OCI-LY7 (cell line): Measurements from ENCODE around the gene SIRPA. TPM values are rescaled to one million over a fixed set of nuclear protein-coding genes. Genes with fewer than 3 reads are reported as not detected.

Source experiments
- BruUV-seq: library from RNA; stranded (reverse); fragments of 400-500 nt; replicated peaks from 2 replicates; lab custom pipeline; 2021; lab: Mats Ljungman, UMichigan
- CTCF ChIA-PET: fragments of 300-600 bp; sonication (Branson Sonifier 250); formaldehyde crosslinking; loops from one replicate; lab custom pipeline; 2022; ENCODE audit warnings: antibody characterized with exemption; ENCODE audit not compliant: unreplicated experiment; lab: Charles Lee
- POLR2A ChIA-PET: fragments of 300-600 bp; sonication (Branson Sonifier 250); formaldehyde crosslinking; loops from one replicate; lab custom pipeline; 2022; ENCODE audit warnings: antibody characterized with exemption; lab: Charles Lee
- DNase-seq: peaks from one replicate; pipeline ENCODE4 v3.0.0-alpha.2; 2015; ENCODE audit warnings: low spot score
- H2AFZ ChIP-seq: fragments of 200-600 bp; sonication (generic), shearing (Covaris generic); 2 replicates; pipeline ENCODE4 v1.6.1; 2014; ENCODE audit warnings: mild to moderate bottlenecking, antibody characterized with exemption, low read length, moderate library complexity
- H3K27ac ChIP-seq: fragments of 200-600 bp; sonication (generic); 2 replicates; pipeline ENCODE4 v1.5.1; 2014; ENCODE audit warnings: mixed run types, low read depth, mild to moderate bottlenecking, moderate library complexity, low read length, inconsistent platforms; ENCODE audit not compliant: poor library complexity, severe bottlenecking
- H3K36me3 ChIP-seq: fragments of 200-600 bp; sonication (generic); 2 replicates; pipeline ENCODE4 v1.6.1; 2014; ENCODE audit warnings: mild to moderate bottlenecking, antibody characterized with exemption, low read length, moderate library complexity, mixed read lengths; ENCODE audit not compliant: insufficient read depth
- H3K4me1 ChIP-seq: fragments of 200-600 bp; sonication (generic); 2 replicates; pipeline ENCODE4 v1.5.1; 2014; ENCODE audit warnings: mild to moderate bottlenecking, low read length; ENCODE audit not compliant: insufficient read depth, poor library complexity, severe bottlenecking
- H3K4me2 ChIP-seq: fragments of 200-600 bp; sonication (generic); 2 replicates; pipeline ENCODE4 v1.6.1; 2014; ENCODE audit warnings: mild to moderate bottlenecking, low read length
- H3K4me3 ChIP-seq: fragments of 200-600 bp; sonication (generic); 2 replicates; pipeline ENCODE4 v1.5.1; 2014; ENCODE audit warnings: mild to moderate bottlenecking, low read depth, low read length; ENCODE audit not compliant: poor library complexity, severe bottlenecking
- H3K79me2 ChIP-seq: fragments of 200-600 bp; sonication (generic); 2 replicates; pipeline ENCODE4 v1.6.1; 2016; ENCODE audit warnings: low read depth, mild to moderate bottlenecking, low read length, moderate library complexity, mixed read lengths; ENCODE audit not compliant: insufficient read depth
- H3K9me2 ChIP-seq: fragments of 200-600 bp; sonication (generic); 2 replicates; pipeline ENCODE4 v1.6.1; 2016; ENCODE audit warnings: mild to moderate bottlenecking, low read length, mixed read lengths; ENCODE audit not compliant: insufficient read depth
- H3K9me3 ChIP-seq: fragments of 200-600 bp; sonication (generic); 2 replicates; pipeline ENCODE4 v1.6.1; 2014; ENCODE audit warnings: mild to moderate bottlenecking, mixed run types, low read length, mixed read lengths
- H4K20me1 ChIP-seq: fragments of 200-600 bp; sonication (generic); 2 replicates; pipeline ENCODE4 v1.6.1; 2014; ENCODE audit warnings: mild to moderate bottlenecking, antibody characterized with exemption, low read length, moderate library complexity, mixed read lengths; ENCODE audit not compliant: insufficient read depth
- CTCF ChIP-seq: fragments of 200-600 bp; sonication (generic); conservative IDR thresholded peaks from 2 replicates; pipeline ENCODE4 v1.5.1; 2014; ENCODE audit warnings: mild to moderate bottlenecking, antibody characterized with exemption, low read length, moderate library complexity, mixed read lengths
- EZH2phosphoT487 ChIP-seq: fragments of 200-600 bp; sonication (generic); IDR thresholded peaks from 2 replicates; pipeline ENCODE4 v1.6.1; 2018; ENCODE audit warnings: low read depth, borderline replicate concordance, mild to moderate bottlenecking, mixed run types, antibody characterized with exemption, low read length, moderate library complexity, mixed read lengths
- intact Hi-C: fragments of 100-400 bp; cut with micrococcal nuclease; formaldehyde crosslinking; loops from one replicate; pipeline ENCODE4 v1.10.0; 2022; ENCODE audit not compliant: unreplicated experiment
- total RNA-seq, 2 experiments: library from RNA; depleted of rRNA in 1 of 2; stranded (reverse); fragments of >200 nt in 1 of 2; shearing (Covaris generic) in 1 of 2; gene quantifications; 2 replicates each; pipeline ENCODE4 v1.2.3, GENCODE V29; 2014 to 2022

SIRPA gene
- total RNA-seq, 2 experiments from 2014 or later: not detected

- Histone ChIP-seq H3K79me2 (no peaks in the 10 kb centered on the region), H3K9me2 (no peaks in the 10 kb centered on the region)
Observed at GRCh38 chr20:1915725-1916124, 20.5 kb downstream of the SIRPA start.

GRCh38 chr20:1917786-1918185 is 22.6 kb downstream of the SIRPA start:
- Histone ChIP-seq H3K36me3 (no peaks in the 10 kb centered on the region), H3K4me1 (no peaks in the 10 kb centered on the region), H3K9me3 (no peaks in the 10 kb centered on the region), H3K27ac (no peak overlapping the region), H3K9me2 (no peaks in the 10 kb centered on the region), H3K79me2 (no peaks in the 10 kb centered on the region), H4K20me1 (no peaks in the 10 kb centered on the region), H3K4me2 (no peak overlapping the region), H2AFZ (no peak overlapping the region), H3K4me3 (no peak overlapping the region)
- no peak for DNase-seq
- ChIA-PET CTCF (no interaction called here), POLR2A (no interaction called here)
- no peak for TF ChIP-seq EZH2phosphoT487
- TF ChIP-seq CTCF: no peak
- intact Hi-C loops: no loop called here
- BruUV-seq: no TSS peak

More at GRCh38 chr20:1915725-1916124, 20.5 kb downstream of the SIRPA start:
- intact Hi-C loops: no loop called here
- no peak for DNase-seq
- BruUV-seq: no TSS peak
- no peaks in the 10 kb centered on the region for H3K9me3 ChIP-seq
- H2AFZ ChIP-seq: no peak overlapping the region
- H3K4me2 ChIP-seq: no peak overlapping the region
- no peaks in the 10 kb centered on the region for H3K36me3 ChIP-seq
- no peak overlapping the region for H3K27ac ChIP-seq
- H3K4me3 ChIP-seq: no peak overlapping the region
- TF ChIP-seq EZH2phosphoT487 (no peak), CTCF (no peak)
- CTCF ChIA-PET: no interaction called here
- POLR2A ChIA-PET: no interaction called here
- H3K4me1 ChIP-seq: no peaks in the 10 kb centered on the region
- no peaks in the 10 kb centered on the region for H4K20me1 ChIP-seq

GRCh38 chr20:1918491-1919165 is 23.4 kb downstream of the SIRPA start:
- Histone ChIP-seq H3K27ac (no peak overlapping the region), H3K9me3 (no peaks in the 10 kb centered on the region), H3K4me1 (no peaks in the 10 kb centered on the region), H3K79me2 (no peaks in the 10 kb centered on the region), H4K20me1 (no peaks in the 10 kb centered on the region), H3K9me2 (no peaks in the 10 kb centered on the region), H3K36me3 (no peaks in the 10 kb centered on the region), H2AFZ (no peak overlapping the region), H3K4me2 (no peak overlapping the region), H3K4me3 (no peak overlapping the region)
- TF ChIP-seq EZH2phosphoT487 (no peak), CTCF (no peak)
- no TSS peak for BruUV-seq
- ChIA-PET POLR2A (no interaction called here), CTCF (no interaction called here)
- no peak for DNase-seq
- intact Hi-C loops: no loop called here
